NCI-H2029 (cell line): ENCODE data around the gene NT5E.

Source experiments
- DNase-seq: peaks from one replicate; lab custom pipeline; 2025; lab: John Stamatoyannopoulos, UW

The NT5E gene

GRCh38 chr6:85460154-85460920, 10.5 kb downstream of the NT5E start:
- no peak for DNase-seq

- no peak for DNase-seq
Measured at GRCh38 chr6:85460921-85461797, 11.3 kb downstream of the NT5E start.

- no peak for DNase-seq
Measured at GRCh38 chr6:85461798-85462170, 11.9 kb downstream of the NT5E start.

GRCh38 chr6:85462673-85463072, 12.8 kb downstream of the NT5E start:
- DNase-seq, result no peak

- DNase-seq, result no peak
Measured at GRCh38 chr6:85463621-85464259, 13.9 kb downstream of the NT5E start.

- no peak for DNase-seq
Measured at GRCh38 chr6:85464260-85464644, 14.4 kb downstream of the NT5E start.

GRCh38 chr6:85464722-85465150, 14.9 kb downstream of the NT5E start:
- DNase-seq, result no peak

GRCh38 chr6:85465762-85466161, 15.9 kb downstream of the NT5E start:
- no peak for DNase-seq

- DNase-seq, result no peak
Measured at GRCh38 chr6:85468326-85468725, 18.4 kb downstream of the NT5E start.

- DNase-seq, result no peak
Measured at GRCh38 chr6:85469276-85470022, 19.6 kb downstream of the NT5E start.

GRCh38 chr6:85470023-85470410, 20.1 kb downstream of the NT5E start:
- no peak for DNase-seq

GRCh38 chr6:85472744-85473143, 22.9 kb downstream of the NT5E start:
- DNase-seq, result no peak

- no peak for DNase-seq
Measured at GRCh38 chr6:85473748-85474147, 23.9 kb downstream of the NT5E start.

GRCh38 chr6:85476532-85476931, 26.6 kb downstream of the NT5E start:
- no peak for DNase-seq

GRCh38 chr6:85479208-85479607, 29.3 kb downstream of the NT5E start:
- DNase-seq, result no peak

- no peak for DNase-seq
Measured at GRCh38 chr6:85482206-85482904, 32.5 kb downstream of the NT5E start.

- peak; percentile 32 for DNase-seq
Measured at GRCh38 chr6:85482905-85483700, 33.2 kb downstream of the NT5E start.

- DNase-seq, result no peak
Measured at GRCh38 chr6:85483846-85484245, 34.0 kb downstream of the NT5E start.

GRCh38 chr6:85484948-85485347, 35.1 kb downstream of the NT5E start:
- no peak for DNase-seq

GRCh38 chr6:85490516-85491248, 40.8 kb downstream of the NT5E start:
- DNase-seq, result no peak
